GM23338 (cell line): ENCODE results near the gene CCDC73.
A peak's percentile ranks its signal among the peaks of the same experiment; 100 is the strongest.

ENCODE experiments used
- CREB1 ChIP-seq: fragments of 250-450 bp; sonication (Bioruptor Pico); IDR thresholded peaks from 2 replicates; pipeline ENCODE4 v1.5.0; 2020; ENCODE audit warnings: low read depth, mild to moderate bottlenecking, moderate library complexity
- CTCF ChIP-seq, 2 experiments: fragments of 200-600 bp in 1 of 2; sonication (generic) in 1 of 2; conservative IDR thresholded peaks; 2 replicates each; pipeline versions ENCODE4 v1.5.1 to v1.6.1; 2016 to 2017; ENCODE audit warnings: antibody characterized with exemption in 2 of 2, low read depth in 2 of 2, mild to moderate bottlenecking in 2 of 2, moderate library complexity in 1 of 2
- EZH2 ChIP-seq: fragments of 200-600 bp; sonication (generic); IDR thresholded peaks from one replicate; pipeline ENCODE4 v1.8.0; 2017; ENCODE audit warnings: antibody characterized with exemption, mild to moderate bottlenecking, low read depth; ENCODE audit not compliant: unreplicated experiment
- POLR2AphosphoS5 ChIP-seq: IDR thresholded peaks from 2 replicates; pipeline ENCODE4 v1.6.1; 2016; ENCODE audit warnings: antibody characterized with exemption, low read depth
- ZNF331 ChIP-seq: fragments of 250-450 bp; sonication (Bioruptor Pico); IDR thresholded peaks from 2 replicates; pipeline ENCODE4 v1.5.0; 2020; ENCODE audit warnings: low read depth, mild to moderate bottlenecking, moderate library complexity

GRCh38 chr11:32751381-32751780 lies 43.1 kb downstream of the CCDC73 start:
- TF ChIP-seq CTCF (conservative IDR thresholded peaks at IDR 0.05; ENCODE audit: low read depth in 2 of 2) (peak; percentile 37 to 49; a peak in 2 of 4 replicates), EZH2 (no peak), POLR2AphosphoS5 (no peak), ZNF331 (CRISPR knock-in tag) (no peak), CREB1 (no peak)
